CD8-positive, alpha-beta memory T cell (primary cell): Measurements from ENCODE around the gene SORBS2. TPM values are rescaled to one million over a fixed set of nuclear protein-coding genes. Genes with fewer than 3 reads are reported as not detected.

Experiments
- CTCF ChIA-PET: fragments of 350-600 bp; sonication (Branson Sonifier 250); formaldehyde crosslinking; loops from one replicate; lab custom pipeline; 2021; ENCODE audit warnings: antibody characterized with exemption; lab: Charles Lee
- POLR2A ChIA-PET: fragments of 350-600 bp; sonication (Branson Sonifier 250); formaldehyde crosslinking; loops from one replicate; lab custom pipeline; 2021; ENCODE audit warnings: antibody characterized with exemption; lab: Charles Lee
- DNase-seq, 5 donors: peaks; one replicate each; pipeline versions ENCODE4 v3.0.0 to v3.0.0-alpha.2; 2020 to 2022; ENCODE audit warnings: mixed read lengths in 1 of 5
- H3K27ac ChIP-seq: one replicate; pipeline ENCODE4 v1.7.0; 2013; ENCODE audit warnings: low read depth, mild to moderate bottlenecking, low read length, moderate library complexity
- H3K27me3 ChIP-seq: 2 replicates; pipeline ENCODE4 v1.7.0; 2013; ENCODE audit warnings: low read length, mild to moderate bottlenecking; ENCODE audit not compliant: insufficient read depth, poor library complexity, severe bottlenecking
- H3K36me3 ChIP-seq: 2 replicates; pipeline ENCODE4 v1.7.0; 2013; ENCODE audit warnings: mild to moderate bottlenecking, low read length, moderate library complexity; ENCODE audit not compliant: insufficient read depth
- H3K4me1 ChIP-seq: 2 replicates; pipeline ENCODE4 v1.7.0; 2013; ENCODE audit warnings: mild to moderate bottlenecking, low read length, moderate library complexity; ENCODE audit not compliant: insufficient read depth
- H3K4me3 ChIP-seq: 2 replicates; pipeline ENCODE4 v1.7.0; 2013; ENCODE audit warnings: mild to moderate bottlenecking, low read length
- H3K9me3 ChIP-seq: 2 replicates; pipeline ENCODE4 v1.7.0; 2013; ENCODE audit warnings: mild to moderate bottlenecking, low read length
- H3K27ac Mint-ChIP-seq, 8 donors: one replicate each; pipeline ENCODE4 v1.8.0; 2020 to 2021; ENCODE audit warnings: mixed read lengths in 8 of 8, mild to moderate bottlenecking in 6 of 8, inconsistent platforms in 3 of 8, moderate library complexity in 3 of 8
- H3K27me3 Mint-ChIP-seq, 2 donors: one replicate each; pipeline ENCODE4 v1.8.0; 2020 to 2021; ENCODE audit warnings: mixed read lengths in 2 of 2, mild to moderate bottlenecking in 1 of 2, moderate library complexity in 1 of 2
- H3K36me3 Mint-ChIP-seq, 3 donors: one replicate each; pipeline ENCODE4 v1.8.0; 2020 to 2021; ENCODE audit warnings: mixed read lengths in 3 of 3, inconsistent platforms in 1 of 3, mild to moderate bottlenecking in 1 of 3
- H3K4me1 Mint-ChIP-seq, 3 donors: one replicate each; pipeline ENCODE4 v1.8.0; 2020 to 2021; ENCODE audit warnings: mixed read lengths in 3 of 3, inconsistent platforms in 1 of 3, mild to moderate bottlenecking in 1 of 3
- H3K4me3 Mint-ChIP-seq, 7 donors: one replicate each; pipeline ENCODE4 v1.8.0; 2020 to 2021; ENCODE audit warnings: mixed read lengths in 7 of 7, mild to moderate bottlenecking in 6 of 7, moderate library complexity in 4 of 7, inconsistent platforms in 2 of 7
- H3K9me3 Mint-ChIP-seq, 5 donors: one replicate each; pipeline ENCODE4 v1.8.0; 2020 to 2022; ENCODE audit warnings: mixed read lengths in 5 of 5, mild to moderate bottlenecking in 3 of 5, moderate library complexity in 2 of 5, inconsistent platforms in 1 of 5
- polyA plus RNA-seq: library from polyadenylated mRNA; unstranded; fragments of 300-500 nt; fragmentation: Illumina TruSeq; gene quantifications from one replicate; pipeline ENCODE4 v1.2.3, GENCODE V29; 2021
- total RNA-seq, 2 experiments: library from RNA; stranded (reverse); gene quantifications; one replicate each; pipeline ENCODE4 v1.2.3, GENCODE V29; 2021

Gene SORBS2
- total and polyA plus RNA-seq, 3 experiments from 2014 or later, result not detected

DNA sequence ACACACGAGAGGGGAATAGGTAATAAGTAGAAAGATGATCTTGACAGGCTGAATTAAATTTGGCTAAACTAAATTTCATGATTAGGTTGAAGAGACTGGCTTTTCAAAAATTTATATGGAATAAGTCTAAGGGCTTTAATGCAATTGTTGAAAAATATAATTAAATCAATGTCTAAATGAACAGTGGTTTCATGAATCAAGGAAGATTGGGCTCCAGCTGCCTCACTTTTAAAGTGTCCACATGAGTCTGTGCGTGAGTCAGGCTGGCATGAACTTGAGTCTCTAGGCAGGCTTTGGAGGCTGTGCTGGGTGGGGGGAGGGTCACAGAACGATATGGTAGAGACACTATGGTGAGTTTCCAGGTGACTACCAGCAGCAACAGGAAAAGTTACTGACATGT lies 111.9 kb downstream of the SORBS2 start:
- Mint-ChIP-seq H3K36me3 (no peaks in the 10 kb centered on the region), H3K27ac (no peak overlapping the region), H3K4me1 (no peaks in the 10 kb centered on the region), H3K27me3 (peaks cover 1 to 18% of the 10 kb centered on the region in 2 donors), H3K9me3 (peaks cover 0 to 3% (median 0%) of the 10 kb centered on the region in 5 donors), H3K4me3 (no peak overlapping the region)
- no peak for DNase-seq
- Histone ChIP-seq H3K36me3 (no peaks in the 10 kb centered on the region), H3K4me1 (no peaks in the 10 kb centered on the region), H3K4me3 (no peak overlapping the region), H3K9me3 (no peaks in the 10 kb centered on the region), H3K27me3 (no peaks in the 10 kb centered on the region), H3K27ac (no peak overlapping the region)
- POLR2A ChIA-PET, result no interaction called here
- CTCF ChIA-PET, result no interaction called here

GRCh38 chr4:185697488-185697887 lies 114.5 kb downstream of the SORBS2 start:
- Mint-ChIP-seq H3K9me3 (no peaks in the 10 kb centered on the region), H3K27ac (no peak overlapping the region), H3K4me3 (no peak overlapping the region), H3K27me3 (peaks cover 1 to 24% of the 10 kb centered on the region in 2 donors), H3K36me3 (no peaks in the 10 kb centered on the region), H3K4me1 (no peaks in the 10 kb centered on the region)
- DNase-seq, result no peak
- Histone ChIP-seq H3K4me1 (no peaks in the 10 kb centered on the region), H3K9me3 (no peaks in the 10 kb centered on the region), H3K36me3 (no peaks in the 10 kb centered on the region), H3K27me3 (no peaks in the 10 kb centered on the region), H3K4me3 (no peak overlapping the region), H3K27ac (no peak overlapping the region)
- POLR2A ChIA-PET, result no interaction called here
- CTCF ChIA-PET, result no interaction called here

- H3K9me3 Mint-ChIP-seq, result no peaks in the 10 kb centered on the region
- H3K27ac Mint-ChIP-seq, result no peak overlapping the region
- Histone ChIP-seq H3K27me3 (no peaks in the 10 kb centered on the region), H3K9me3 (no peaks in the 10 kb centered on the region), H3K27ac (no peak overlapping the region), H3K4me1 (no peaks in the 10 kb centered on the region), H3K4me3 (no peak overlapping the region), H3K36me3 (no peaks in the 10 kb centered on the region)
- DNase-seq, result no peak
- no peaks in the 10 kb centered on the region for H3K36me3 Mint-ChIP-seq
- H3K27me3 Mint-ChIP-seq, result peaks cover 2 to 20% of the 10 kb centered on the region in 2 donors
- H3K4me3 Mint-ChIP-seq, result no peak overlapping the region
- no peaks in the 10 kb centered on the region for H3K4me1 Mint-ChIP-seq
- POLR2A ChIA-PET, result no interaction called here
- CTCF ChIA-PET, result no interaction called here
Observed at GRCh38 chr4:185695743-185696142, 116.3 kb downstream of the SORBS2 start.

DNA sequence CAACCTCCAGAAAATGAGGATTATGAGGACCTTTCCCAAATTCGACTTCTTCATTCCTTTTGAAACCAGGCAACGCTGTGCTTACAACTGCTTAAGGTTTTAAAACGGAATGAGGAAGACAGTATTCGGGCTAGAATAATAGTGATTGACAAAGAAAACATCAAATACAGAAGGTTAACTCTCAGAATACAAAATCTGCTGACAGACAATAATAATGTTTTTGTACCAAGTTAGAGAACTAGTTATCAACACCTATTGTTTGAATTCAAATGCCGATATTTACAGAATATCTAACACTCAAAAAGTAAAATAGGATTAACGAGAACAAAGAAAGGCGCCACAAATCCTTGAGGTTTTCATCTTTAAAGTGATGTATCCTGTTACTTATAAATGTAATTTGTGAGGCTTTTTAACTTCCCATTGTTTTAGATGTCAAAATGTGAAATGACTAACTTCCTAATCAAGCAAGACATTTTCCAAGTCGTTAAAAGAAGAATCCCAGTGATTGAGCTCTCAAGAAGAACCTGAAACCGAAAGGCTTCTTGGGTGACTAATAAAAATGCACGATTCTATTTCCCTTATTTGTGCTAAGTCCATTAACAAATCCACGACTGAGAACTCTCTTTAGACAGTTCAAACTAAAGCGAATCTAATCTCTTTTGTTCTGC lies 118.3 kb downstream of the SORBS2 start:
- CTCF ChIA-PET, result no interaction called here

GRCh38 chr4:185689407-185689806 lies 122.6 kb downstream of the SORBS2 start:
- no peaks in the 10 kb centered on the region for H3K4me1 ChIP-seq
- no peaks in the 10 kb centered on the region for H3K27me3 ChIP-seq
- H3K27ac ChIP-seq, result no peak overlapping the region
- no peak for DNase-seq
- ChIA-PET POLR2A (no interaction called here), CTCF (no interaction called here)
- no peaks in the 10 kb centered on the region for H3K4me1 Mint-ChIP-seq
- no peak overlapping the region for H3K27ac Mint-ChIP-seq
- no peak overlapping the region for H3K4me3 ChIP-seq
- H3K36me3 ChIP-seq, result no peaks in the 10 kb centered on the region
- no peaks in the 10 kb centered on the region for H3K9me3 ChIP-seq
- H3K9me3 Mint-ChIP-seq, result no peaks in the 10 kb centered on the region
- H3K4me3 Mint-ChIP-seq, result no peak overlapping the region
- H3K36me3 Mint-ChIP-seq, result no peaks in the 10 kb centered on the region
- peaks cover 4 to 10% of the 10 kb centered on the region in 2 donors for H3K27me3 Mint-ChIP-seq

More for the DNA sequence above, 118.3 kb downstream of the SORBS2 start:
- Mint-ChIP-seq H3K36me3 (no peaks in the 10 kb centered on the region), H3K9me3 (no peaks in the 10 kb centered on the region), H3K27ac (no peak overlapping the region), H3K4me1 (no peaks in the 10 kb centered on the region), H3K4me3 (no peak overlapping the region), H3K27me3 (peaks cover 4 to 20% of the 10 kb centered on the region in 2 donors)
- no peaks in the 10 kb centered on the region for H3K9me3 ChIP-seq
- no peak overlapping the region for H3K4me3 ChIP-seq
- no peaks in the 10 kb centered on the region for H3K4me1 ChIP-seq
- no peak overlapping the region for H3K27ac ChIP-seq
- no peaks in the 10 kb centered on the region for H3K27me3 ChIP-seq
- POLR2A ChIA-PET, result no interaction called here
- DNase-seq, result no peak
- H3K36me3 ChIP-seq, result no peaks in the 10 kb centered on the region

DNA sequence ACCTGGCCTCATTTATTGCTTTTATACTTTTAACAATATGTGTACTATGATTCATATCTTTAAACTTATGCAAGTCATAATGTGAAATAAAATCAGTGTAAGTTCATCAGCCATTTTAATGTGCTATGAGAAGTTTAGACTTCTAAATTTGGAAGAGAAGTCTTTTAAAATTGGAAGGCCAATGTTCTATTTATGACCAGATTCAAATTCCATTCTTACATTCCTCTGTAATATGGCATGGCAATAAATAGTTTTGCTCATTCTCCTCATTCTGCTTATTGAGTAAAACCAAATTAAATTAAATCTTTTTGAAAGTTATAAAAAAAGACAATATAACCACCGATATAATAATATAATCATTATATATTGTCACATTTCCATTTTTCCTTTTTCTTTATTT lies 126.2 kb downstream of the SORBS2 start:
- DNase-seq, result no peak
- Histone ChIP-seq H3K27me3 (no peaks in the 10 kb centered on the region), H3K9me3 (no peaks in the 10 kb centered on the region), H3K4me3 (no peak overlapping the region), H3K4me1 (no peaks in the 10 kb centered on the region), H3K27ac (no peak overlapping the region), H3K36me3 (no peaks in the 10 kb centered on the region)
- POLR2A ChIA-PET, result no interaction called here
- H3K4me1 Mint-ChIP-seq, result no peaks in the 10 kb centered on the region
- H3K4me3 Mint-ChIP-seq, result no peak overlapping the region
- H3K27me3 Mint-ChIP-seq, result peaks cover 0 to 4% of the 10 kb centered on the region in 2 donors
- no peaks in the 10 kb centered on the region for H3K9me3 Mint-ChIP-seq
- CTCF ChIA-PET, result no interaction called here
- no peak overlapping the region for H3K27ac Mint-ChIP-seq
- no peaks in the 10 kb centered on the region for H3K36me3 Mint-ChIP-seq

- no peaks in the 10 kb centered on the region for H3K36me3 ChIP-seq
- H3K4me3 ChIP-seq, result no peak overlapping the region
- DNase-seq, result no peak
- ChIA-PET POLR2A (no interaction called here), CTCF (no interaction called here)
- no peaks in the 10 kb centered on the region for H3K4me1 ChIP-seq
- no peaks in the 10 kb centered on the region for H3K4me1 Mint-ChIP-seq
- H3K27ac Mint-ChIP-seq, result no peak overlapping the region
- H3K27ac ChIP-seq, result no peak overlapping the region
- no peaks in the 10 kb centered on the region for H3K27me3 ChIP-seq
- no peak overlapping the region for H3K4me3 Mint-ChIP-seq
- no peaks in the 10 kb centered on the region for H3K36me3 Mint-ChIP-seq
- no peaks in the 10 kb centered on the region for H3K9me3 Mint-ChIP-seq
- no peaks in the 10 kb centered on the region for H3K9me3 ChIP-seq
- peaks cover 0 to 4% of the 10 kb centered on the region in 2 donors for H3K27me3 Mint-ChIP-seq
Observed at GRCh38 chr4:185683896-185684295, 128.1 kb downstream of the SORBS2 start.

GRCh38 chr4:185683222-185683621 lies 128.8 kb downstream of the SORBS2 start:
- H3K27me3 ChIP-seq, result no peaks in the 10 kb centered on the region
- H3K36me3 Mint-ChIP-seq, result no peaks in the 10 kb centered on the region
- H3K4me1 Mint-ChIP-seq, result no peaks in the 10 kb centered on the region
- no peak overlapping the region for H3K4me3 Mint-ChIP-seq
- DNase-seq, result no peak
- POLR2A ChIA-PET, result no interaction called here
- no peaks in the 10 kb centered on the region for H3K4me1 ChIP-seq
- H3K4me3 ChIP-seq, result no peak overlapping the region
- no peak overlapping the region for H3K27ac Mint-ChIP-seq
- no peaks in the 10 kb centered on the region for H3K9me3 ChIP-seq
- H3K36me3 ChIP-seq, result no peaks in the 10 kb centered on the region
- peaks cover 0 to 4% of the 10 kb centered on the region in 2 donors for H3K27me3 Mint-ChIP-seq
- no peaks in the 10 kb centered on the region for H3K9me3 Mint-ChIP-seq
- CTCF ChIA-PET, result no interaction called here
- no peak overlapping the region for H3K27ac ChIP-seq
